ENCODE data around the gene HCAR1. TPM values are rescaled to one million over a fixed set of nuclear protein-coding genes. Genes with fewer than 3 reads are reported as not detected.
"Not testable (repeated sequence)": the region's sequence is repeated elsewhere in the genome, so short reads cannot be mapped to it uniquely, and the experiment has no call there.

The HCAR1 gene
- total RNA-seq, 1 donor, result 0.27 TPM

DNA sequence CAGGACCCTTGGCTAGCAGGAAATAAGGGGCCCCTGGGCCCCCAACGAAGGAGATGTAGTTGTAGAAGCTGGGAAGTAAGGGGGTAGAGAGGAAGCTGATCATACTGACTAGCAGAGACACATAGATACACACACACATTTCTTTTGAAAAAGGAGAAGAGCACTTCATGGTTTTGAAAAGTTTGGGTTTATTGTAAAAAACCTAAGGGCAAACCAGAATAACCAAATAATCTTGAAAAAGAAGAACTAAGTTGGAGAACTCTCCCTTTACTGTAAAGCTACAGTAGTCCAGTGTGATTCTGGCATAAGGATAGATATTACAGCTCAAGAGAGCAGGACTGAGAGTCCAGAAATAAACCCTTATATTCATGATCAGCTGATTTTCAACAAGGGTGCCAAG, 8.3 kb downstream of the HCAR1 start:
- DNase-seq (ENCODE audit: low read depth in 2 of 3, low spot score in 2 of 3), result peak in 1 of 3 donors; percentile 57

DNA sequence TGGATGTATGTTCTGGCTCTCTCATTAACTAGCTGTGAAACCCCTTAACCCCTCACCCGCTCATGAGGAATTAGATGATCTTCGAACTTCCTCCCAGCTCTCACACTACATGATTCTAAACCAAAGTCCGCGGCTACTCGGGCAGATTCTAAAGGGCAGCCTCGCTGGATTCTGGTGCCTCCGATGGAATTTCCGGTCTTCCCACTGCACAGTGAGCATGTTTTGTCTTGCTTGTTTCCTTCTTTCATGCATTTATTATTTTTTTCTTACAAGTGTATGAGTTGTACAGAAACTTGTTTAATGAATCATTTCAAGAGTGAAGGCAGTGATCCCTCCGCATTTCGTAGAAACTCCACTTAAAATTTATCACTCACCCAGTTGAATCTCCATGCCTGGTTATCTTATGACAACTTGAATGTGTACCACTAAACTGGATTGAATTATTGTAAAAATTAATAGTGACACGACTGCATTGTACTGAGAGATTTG, 9.5 kb downstream of the HCAR1 start:
- DNase-seq (ENCODE audit: low read depth in 2 of 3, low spot score in 2 of 3), result no peak

GRCh38 chr12:122716658-122717057, 14.0 kb downstream of the HCAR1 start, which contains the start of gene HCAR3:
Gene HCAR3 (minus strand): TSS chr12:122716811. CDS start chr12:122716737, 74 bp downstream.
- not testable (repeated sequence) for DNase-seq (ENCODE audit: low read depth in 2 of 3, low spot score in 2 of 3)

DNA sequence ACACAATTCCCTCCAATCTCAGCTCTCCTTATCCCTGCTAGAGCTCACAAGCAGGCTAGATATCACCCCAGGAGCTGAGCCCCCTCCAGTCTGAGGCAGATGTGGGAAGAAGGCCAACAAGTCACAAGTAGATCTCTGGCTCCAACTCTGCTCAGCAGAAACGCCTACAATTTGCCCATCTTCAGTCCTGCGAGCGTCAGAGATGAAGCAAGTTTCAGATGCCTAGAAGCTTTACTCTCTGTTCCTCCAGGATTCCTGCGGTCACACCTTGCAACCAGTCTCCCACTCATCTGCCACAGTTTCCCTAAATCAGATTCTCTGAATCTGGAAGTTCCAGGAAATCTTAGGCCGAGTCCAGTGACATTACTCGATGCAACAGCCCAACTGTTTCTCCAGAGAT, 15.4 kb downstream of the HCAR1 start:
- not testable (repeated sequence) for DNase-seq (ENCODE audit: low read depth in 2 of 3, low spot score in 2 of 3)

GRCh38 chr12:122713491-122714188, 17.0 kb downstream of the HCAR1 start:
- DNase-seq (ENCODE audit: low read depth in 2 of 3, low spot score in 2 of 3), result not testable (repeated sequence)

DNA sequence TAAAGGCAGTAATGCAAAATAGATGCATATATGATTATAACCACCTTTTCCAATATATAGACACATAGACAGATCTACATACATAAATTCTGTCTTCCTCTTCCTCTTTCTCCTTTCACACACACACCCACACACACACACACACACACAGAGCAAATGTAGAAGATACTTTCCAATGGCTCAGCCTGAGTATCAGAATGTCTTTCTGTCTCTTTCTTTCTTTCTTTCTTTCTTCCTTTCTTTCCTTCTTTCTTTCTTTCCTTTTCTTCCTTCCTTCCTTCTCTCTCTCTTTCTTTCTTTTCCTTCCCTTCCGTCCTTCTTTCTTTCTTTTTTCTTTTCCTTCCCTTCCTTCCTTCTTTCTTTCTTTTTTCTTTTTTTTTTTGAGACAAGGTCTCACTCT, 19.4 kb downstream of the HCAR1 start:
- DNase-seq (ENCODE audit: low read depth in 2 of 3, low spot score in 2 of 3), result peak in 1 of 3 donors; percentile 58

DNA sequence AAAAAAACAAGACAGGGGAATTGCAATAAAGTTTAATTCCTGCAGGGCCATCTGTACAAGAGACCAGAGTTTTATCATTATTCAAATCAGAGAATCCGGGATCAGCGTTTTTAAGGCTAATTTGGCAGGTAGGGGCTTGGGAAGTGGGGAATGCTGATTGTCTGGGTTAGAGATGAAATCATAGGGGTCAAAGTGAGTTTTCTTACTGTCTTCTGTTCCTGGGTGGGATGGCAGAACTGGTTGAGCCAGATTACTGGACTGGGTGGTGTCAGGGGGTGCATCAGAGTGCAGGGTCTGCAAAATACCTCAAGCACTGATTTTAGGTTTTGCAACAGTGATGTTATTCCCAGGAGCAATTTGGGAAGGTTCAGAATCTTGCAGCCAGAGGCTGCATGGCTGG, 20.3 kb downstream of the HCAR1 start:
- DNase-seq (ENCODE audit: low read depth in 2 of 3, low spot score in 2 of 3), result not testable (repeated sequence)

DNA sequence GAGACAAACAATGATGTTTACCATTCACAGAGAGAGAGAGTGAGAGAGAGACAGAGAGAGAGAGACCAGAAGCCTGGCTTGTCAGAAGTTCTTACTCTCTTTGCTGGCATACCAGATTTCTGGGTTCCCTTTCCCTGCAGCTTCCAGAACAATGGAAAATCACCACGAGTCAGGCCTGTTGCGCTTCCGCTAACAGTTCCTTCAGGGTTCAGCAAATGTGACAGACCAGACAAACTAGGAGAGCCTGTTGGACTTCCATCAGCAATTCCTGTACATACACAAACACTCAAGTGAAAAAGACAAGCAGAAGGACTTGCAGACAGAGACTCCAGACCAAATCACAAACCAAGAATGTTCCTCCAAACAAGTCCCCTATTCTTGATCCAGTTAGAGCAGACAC, 21.4 kb downstream of the HCAR1 start:
- DNase-seq (ENCODE audit: low read depth in 2 of 3, low spot score in 2 of 3), result not testable (repeated sequence)

DNA sequence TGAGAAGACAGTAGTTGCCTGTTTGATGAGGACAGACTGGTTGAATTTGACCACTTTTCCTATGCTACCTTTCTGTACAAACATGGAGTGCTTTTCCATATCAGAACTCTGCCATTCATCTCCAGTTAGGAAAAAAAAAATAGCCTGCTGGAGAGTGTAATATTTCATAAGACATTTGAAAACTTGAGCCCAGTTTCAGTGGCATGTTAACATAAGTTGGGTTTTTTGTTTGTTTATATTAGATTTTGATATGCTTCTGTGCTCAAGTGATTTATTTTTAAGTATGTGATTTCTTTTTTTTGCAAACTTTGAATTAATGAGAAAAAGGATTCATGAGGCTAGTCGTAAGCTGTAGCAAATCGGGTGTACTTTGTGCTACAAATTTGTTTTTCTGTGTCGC, 26.8 kb downstream of the HCAR1 start:
- not testable (repeated sequence) for DNase-seq (ENCODE audit: low read depth in 2 of 3, low spot score in 2 of 3)

GRCh38 chr12:122702890-122703611, 27.6 kb downstream of the HCAR1 start, which contains the start of gene HCAR2:
Gene HCAR2 (minus strand): TSS chr12:122703357. CDS start chr12:122703283, 74 bp downstream.
- DNase-seq (ENCODE audit: low read depth in 2 of 3, low spot score in 2 of 3), result not testable (repeated sequence)

- DNase-seq (ENCODE audit: low read depth in 2 of 3, low spot score in 2 of 3), result not testable (repeated sequence)
These were observed 29.2 kb downstream of the HCAR1 start for GRCh38 chr12:122701481-122701880.

GRCh38 chr12:122700038-122700710, 30.5 kb downstream of the HCAR1 start:
- not testable (repeated sequence) for DNase-seq (ENCODE audit: low read depth in 2 of 3, low spot score in 2 of 3)

- DNase-seq (ENCODE audit: low read depth in 2 of 3, low spot score in 2 of 3), result not testable (repeated sequence)
These were observed 33.7 kb downstream of the HCAR1 start for GRCh38 chr12:122696922-122697321.

DNA sequence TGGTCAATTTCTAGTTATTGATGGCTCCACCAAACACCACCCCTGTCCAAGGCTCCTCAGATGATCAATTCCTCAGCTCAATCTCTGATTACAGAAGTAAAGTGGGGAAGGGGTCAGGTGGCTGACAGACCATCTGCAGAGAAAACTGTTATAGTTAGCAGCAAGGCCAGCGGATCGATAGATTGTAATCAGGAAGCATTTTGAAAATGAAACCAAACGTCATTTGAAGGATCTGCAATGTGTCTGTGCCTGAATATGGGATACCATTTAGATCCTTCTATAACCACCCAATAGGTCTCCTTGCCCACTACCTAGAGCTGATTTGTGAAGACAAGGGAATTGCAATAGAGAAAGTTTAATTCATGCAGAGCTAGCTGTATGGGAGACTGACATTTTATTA, 39.1 kb downstream of the HCAR1 start:
- DNase-seq (ENCODE audit: low read depth in 2 of 3, low spot score in 2 of 3), result no peak

GRCh38 chr12:122688291-122688690, 42.4 kb downstream of the HCAR1 start:
- no peak for DNase-seq (ENCODE audit: low read depth in 2 of 3, low spot score in 2 of 3)

DNA sequence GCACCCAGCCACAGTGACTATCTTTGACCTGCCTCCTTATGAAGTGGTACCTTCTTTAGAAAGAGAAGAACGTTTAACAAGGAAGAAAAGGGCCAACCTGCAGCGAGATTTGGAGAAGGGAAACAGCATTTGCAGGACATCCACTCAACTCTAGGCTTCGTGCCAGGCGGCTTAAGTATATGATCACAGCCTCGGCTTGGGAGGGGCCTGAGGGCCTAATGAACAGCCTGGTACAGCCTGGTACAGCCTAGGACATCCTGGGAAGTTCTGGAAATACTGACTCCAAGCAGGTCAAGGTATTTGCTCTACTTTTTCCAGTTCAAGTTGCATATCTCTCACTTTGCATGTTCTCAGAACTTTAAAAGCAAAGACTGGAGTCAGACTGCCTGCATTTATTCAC, 43.6 kb downstream of the HCAR1 start:
- DNase-seq (ENCODE audit: low read depth in 2 of 3, low spot score in 2 of 3), result no peak

DNA sequence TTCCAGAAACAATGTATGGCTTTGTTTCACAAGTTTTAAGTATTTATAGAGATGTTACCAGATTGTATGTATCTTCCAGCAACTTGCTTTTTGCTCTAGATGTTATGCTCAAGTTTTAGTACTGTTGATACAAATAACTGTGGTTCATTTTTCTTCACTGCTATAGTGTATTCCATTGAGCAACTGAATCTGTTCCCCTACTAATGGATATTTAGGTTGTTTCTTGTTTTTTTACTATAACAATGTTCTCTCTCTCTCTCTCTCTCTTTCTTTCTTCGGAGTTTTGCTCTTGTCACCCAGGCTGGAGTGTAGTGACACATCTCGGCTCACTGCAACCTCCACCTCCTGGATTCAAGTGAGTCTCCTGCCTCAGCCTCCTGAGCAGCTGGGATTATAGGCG, 44.1 kb downstream of the HCAR1 start:
- DNase-seq (ENCODE audit: low read depth in 2 of 3, low spot score in 2 of 3), result no peak

GRCh38 chr12:122684297-122684813, 46.3 kb downstream of the HCAR1 start:
- no peak for DNase-seq (ENCODE audit: low read depth in 2 of 3, low spot score in 2 of 3)

DNA sequence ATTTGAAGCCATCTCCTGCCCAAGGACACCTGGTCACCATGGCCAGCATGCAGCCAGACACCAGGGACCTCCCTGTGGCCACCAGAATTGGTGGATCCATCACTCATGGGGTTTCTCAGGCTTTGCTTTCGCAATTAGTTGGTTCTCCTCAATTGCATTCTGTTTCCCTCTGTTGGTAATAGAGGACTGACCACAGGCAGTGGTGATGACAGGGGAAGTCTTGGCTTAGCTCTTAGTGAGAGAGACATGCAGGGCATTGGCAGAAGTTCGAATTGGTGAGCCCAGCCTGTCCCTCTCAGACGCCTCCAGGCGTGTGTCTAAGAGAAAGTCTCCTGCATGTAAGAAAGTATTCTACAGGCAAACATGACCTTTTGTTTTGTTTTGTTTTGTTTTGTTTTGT, 48.8 kb downstream of the HCAR1 start:
- DNase-seq (ENCODE audit: low read depth in 2 of 3, low spot score in 2 of 3), result peak in 1 of 3 donors; percentile 18

DNA sequence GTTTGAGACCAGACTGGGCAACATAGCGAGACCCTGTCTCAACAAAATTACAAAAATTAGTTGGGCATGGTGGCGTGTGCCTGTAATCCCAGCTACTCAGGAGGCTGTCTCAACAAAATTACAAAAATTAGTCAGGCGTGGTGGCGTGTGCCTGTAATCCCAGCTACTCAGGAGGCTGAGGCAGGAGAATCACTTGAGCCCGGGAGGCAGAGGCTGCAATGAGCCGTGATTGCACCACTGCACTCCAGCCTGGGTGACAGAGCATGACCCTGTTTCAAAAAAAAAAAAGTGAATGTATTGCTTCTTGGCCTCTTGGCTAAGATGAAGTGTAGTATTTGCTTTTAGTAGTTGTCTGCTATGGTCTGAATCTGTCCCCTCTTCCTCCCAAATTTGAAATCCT, 49.7 kb downstream of the HCAR1 start:
- DNase-seq (ENCODE audit: low read depth in 2 of 3, low spot score in 2 of 3), result not testable (repeated sequence)

DNA sequence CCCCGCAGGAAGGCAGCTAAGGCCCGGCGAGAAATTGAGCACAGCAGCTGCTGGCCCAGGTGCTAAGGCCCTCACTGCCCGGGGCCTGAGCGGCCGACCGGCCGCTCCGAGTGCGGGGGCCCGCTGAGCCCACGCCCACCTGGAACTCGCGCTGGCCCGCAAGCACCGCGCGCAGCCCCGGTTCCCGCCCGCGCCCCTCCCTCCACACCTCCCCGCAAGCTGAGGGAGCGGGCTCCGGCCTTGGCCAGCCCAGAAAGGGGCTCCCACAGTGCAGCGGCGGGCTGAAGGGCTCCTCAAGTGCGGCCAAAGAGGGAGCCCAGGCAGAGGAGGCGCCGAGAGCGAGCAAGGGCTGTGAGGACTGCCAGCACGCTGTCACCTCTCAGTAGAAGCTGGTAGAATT, 53.9 kb downstream of the HCAR1 start:
- DNase-seq (ENCODE audit: low read depth in 2 of 3, low spot score in 2 of 3), result not testable (repeated sequence)
